K562 (cell line): ENCODE measurements around the gene TMED10. TPM values are rescaled to one million over a fixed set of nuclear protein-coding genes. Genes with fewer than 3 reads are reported as not detected.

Experiments used
- BACH1 ChIP-seq: fragments of 200-800 bp; sonication (Bioruptor generic); IDR thresholded peaks from 2 replicates; pipeline ENCODE4 v1.6.1; 2016; ENCODE audit warnings: missing genetic modification characterization, missing compliant biosample characterization
- CAMTA2 ChIP-seq: fragments of 250-450 bp; sonication (Bioruptor Pico); conservative IDR thresholded peaks from 2 replicates; pipeline ENCODE4 v1.5.1; 2022
- FOXJ2 ChIP-seq: fragments of 200-800 bp; sonication (Bioruptor generic); IDR thresholded peaks from 2 replicates; pipeline ENCODE4 v1.6.1; 2016; ENCODE audit warnings: missing genetic modification characterization, missing compliant biosample characterization
- HDAC8 ChIP-seq: fragments of 450-650 bp; IDR thresholded peaks from 2 replicates; pipeline ENCODE4 v1.6.1; 2016; ENCODE audit warnings: mild to moderate bottlenecking, missing genetic modification characterization, moderate library complexity, missing compliant biosample characterization
- HMGN3 ChIP-seq: IDR thresholded peaks from 2 replicates; pipeline ENCODE4 v1.6.1; 2011; ENCODE audit warnings: borderline replicate concordance, low read depth, mild to moderate bottlenecking, mixed read lengths, low read length; ENCODE audit not compliant: insufficient read length; ENCODE audit errors: extremely low read depth
- POLR2AphosphoS2 ChIP-seq: IDR thresholded peaks from 2 replicates; pipeline ENCODE4 v1.6.1; 2012; ENCODE audit warnings: low read length, improper control_type of control experiment
- RERE ChIP-seq: sonication (generic); formaldehyde crosslinking; IDR thresholded peaks from 2 replicates; pipeline ENCODE4 v1.8.0; 2023; ENCODE audit warnings: missing genetic modification reagents, mild to moderate bottlenecking, borderline replicate concordance
- SNIP1 ChIP-seq: fragments of 450-650 bp; IDR thresholded peaks from 2 replicates; pipeline ENCODE4 v1.7.1; 2017; ENCODE audit warnings: low read depth, mild to moderate bottlenecking
- ZBTB40 ChIP-seq, 2 experiments: fragments of 450-650 bp in 1 of 2; sonication (generic) in 1 of 2; formaldehyde crosslinking in 1 of 2; IDR thresholded peaks; 2 replicates each; pipeline versions ENCODE4 v1.7.1 to v1.9.0; 2016 to 2022; ENCODE audit warnings: inconsistent platforms in 1 of 2, mild to moderate bottlenecking in 1 of 2, missing genetic modification reagents in 1 of 2
- ZC3H4 ChIP-seq: sonication (generic); formaldehyde crosslinking; IDR thresholded peaks from 2 replicates; pipeline ENCODE4 v1.9.0; 2021; ENCODE audit warnings: missing genetic modification reagents, borderline replicate concordance
- polyA plus RNA-seq, 8 experiments: library from polyadenylated mRNA; depleted of rRNA in 4 of 8; stranded (reverse) in 5 of 8; unstranded in 3 of 8; fragments of >200 nt; fragmentation: Nextera tagmentation in 2 of 8; fragmentation: Illumina TruSeq in 1 of 8; extraction: Ambion mirVana in 2 of 8; extraction: Trizol in 1 of 8; gene quantifications; 2 replicates each; pipeline versions ENCODE4 v1.2.1 to v1.2.3, GENCODE V29; 2011 to 2014; ENCODE audit warnings: inconsistent platforms in 1 of 8, missing spikeins in 1 of 8
- total RNA-seq, 7 experiments: library from RNA; depleted of rRNA in 6 of 7; stranded (reverse); fragments of >200 nt in 6 of 7; fragmentation: Illumina TruSeq in 2 of 7; extraction: Trizol in 2 of 7; gene quantifications; 2 replicates each; pipeline versions ENCODE4 v1.2.1 to v1.2.3, GENCODE V29; 2011 to 2021; ENCODE audit warnings: low replicate concordance in 1 of 7

Gene TMED10
- total and polyA plus RNA-seq, 9 of the 15 experiments (the other 6 are each of a cell fraction or from before 2014, with no cell fraction given) = 62.2 to 233 (median 124) TPM

GRCh38 chr14:75181293-75182062 lies 5.1 kb upstream of the TMED10 start (continued):
- no peak for TF ChIP-seq RERE (CRISPR knock-in tag)
- TF ChIP-seq ZC3H4 (CRISPR knock-in tag) = no peak
- TF ChIP-seq BACH1 (tag) = no peak
- TF ChIP-seq SNIP1 = no peak
- no peak for TF ChIP-seq ZBTB40 (IDR thresholded peaks at IDR 0.05)
- no peak for TF ChIP-seq ZBTB40 (CRISPR knock-in tag; IDR thresholded peaks at IDR 0.05)
- TF ChIP-seq FOXJ2 (tag) = no peak
- no peak for TF ChIP-seq HDAC8 (tag)
- TF ChIP-seq POLR2AphosphoS2 = no peak
- no peak for TF ChIP-seq HMGN3
- no peak for TF ChIP-seq CAMTA2 (CRISPR knock-in tag)
